Measurements from ENCODE around the gene DENND4C.

The DENND4C gene

DNA sequence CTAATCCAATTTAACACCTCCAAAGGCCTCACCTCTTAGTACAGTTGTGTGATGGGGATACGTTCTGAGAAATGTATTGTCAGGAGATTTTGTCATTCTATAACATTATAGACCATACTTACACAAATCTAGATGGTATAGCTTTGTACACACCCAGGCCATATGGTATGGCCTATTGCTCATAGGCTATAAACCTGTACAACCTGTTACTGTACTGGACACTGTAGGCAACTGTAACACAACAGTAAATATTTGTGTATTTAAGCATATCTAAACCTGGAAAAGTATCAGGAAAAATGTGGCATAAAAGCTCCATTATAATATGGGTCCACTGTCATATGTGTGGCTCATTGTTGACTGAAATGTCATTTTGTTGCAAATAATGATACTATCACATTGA lies 190.4 kb downstream of the DENND4C start:
- DNase-seq, result no peak
